Loucy (cell line): ENCODE data around the gene KIAA1328.

ENCODE experiments used
- H2AFZ ChIP-seq: fragments of 200-600 bp; sonication (generic); 2 replicates; pipeline ENCODE4 v1.6.0; 2016; ENCODE audit warnings: antibody characterized with exemption, mild to moderate bottlenecking, low read length, moderate library complexity
- H3F3A ChIP-seq: fragments of 200-600 bp; 2 replicates; pipeline ENCODE4 v1.6.0; 2016; ENCODE audit warnings: antibody characterized with exemption, low read depth, mild to moderate bottlenecking
- H3K27me3 ChIP-seq: fragments of 200-600 bp; sonication (generic); 2 replicates; pipeline ENCODE4 v1.6.1; 2014; ENCODE audit warnings: low read length, mild to moderate bottlenecking; ENCODE audit not compliant: insufficient read depth, poor library complexity, severe bottlenecking
- H3K36me3 ChIP-seq: fragments of 200-600 bp; sonication (generic); 2 replicates; pipeline ENCODE4 v1.6.1; 2016; ENCODE audit warnings: low read length; ENCODE audit not compliant: insufficient read depth
- H3K4me1 ChIP-seq: fragments of 200-600 bp; sonication (generic); 2 replicates; pipeline ENCODE4 v1.5.1; 2014; ENCODE audit warnings: low read length, mild to moderate bottlenecking; ENCODE audit not compliant: insufficient read depth, poor library complexity, severe bottlenecking
- H3K4me2 ChIP-seq: fragments of 200-600 bp; sonication (generic); 2 replicates; pipeline ENCODE4 v1.6.0; 2014; ENCODE audit warnings: antibody characterized with exemption, low read length, low read depth, mild to moderate bottlenecking; ENCODE audit not compliant: poor library complexity, severe bottlenecking
- H3K4me3 ChIP-seq: fragments of 200-600 bp; sonication (generic); 2 replicates; pipeline ENCODE4 v1.5.1; 2014; ENCODE audit warnings: low read length, mild to moderate bottlenecking, mixed read lengths; ENCODE audit not compliant: poor library complexity, severe bottlenecking
- H3K79me2 ChIP-seq: fragments of 200-600 bp; sonication (generic); 2 replicates; pipeline ENCODE4 v1.6.1; 2014; ENCODE audit warnings: low read length; ENCODE audit not compliant: insufficient read depth
- H3K9ac ChIP-seq: fragments of 200-600 bp; sonication (generic); 2 replicates; pipeline ENCODE4 v1.6.0; 2014; ENCODE audit warnings: mild to moderate bottlenecking, low read depth, low read length, moderate library complexity; ENCODE audit not compliant: poor library complexity, severe bottlenecking
- H3K9me2 ChIP-seq: fragments of 200-600 bp; sonication (generic); replicated peaks from 2 replicates; pipeline ENCODE4 v1.6.1; 2016; ENCODE audit warnings: low read depth, low read length, mixed read lengths
- H3K9me3 ChIP-seq: fragments of 200-600 bp; sonication (generic); 2 replicates; pipeline ENCODE4 v1.6.1; 2014; ENCODE audit warnings: mild to moderate bottlenecking, antibody characterized with exemption, low read length, low read depth; ENCODE audit not compliant: insufficient read depth
- H4K20me1 ChIP-seq: fragments of 200-600 bp; sonication (generic); 2 replicates; pipeline ENCODE4 v1.6.0; 2014; ENCODE audit warnings: antibody characterized with exemption, low read length, mild to moderate bottlenecking; ENCODE audit not compliant: insufficient read depth, poor library complexity, severe bottlenecking
- EZH2phosphoT487 ChIP-seq: fragments of 200-600 bp; IDR thresholded peaks from 2 replicates; pipeline ENCODE4 v1.6.1; 2018; ENCODE audit warnings: antibody characterized with exemption, mild to moderate bottlenecking, moderate library complexity, borderline replicate concordance
- TF ChIP-seq, protein P1 (sequence below): fragments of 200-600 bp; sonication (generic); conservative IDR thresholded peaks from 2 replicates; pipeline ENCODE4 v1.5.1; 2014; ENCODE audit warnings: mild to moderate bottlenecking, antibody characterized with exemption, low read length

Gene KIAA1328

GRCh38 chr18:37252854-37253393 is 424.0 kb downstream of the KIAA1328 start:
- Histone ChIP-seq H3F3A (no peaks in the 10 kb centered on the region), H3K4me3 (no peak overlapping the region), H3K4me1 (no peaks in the 10 kb centered on the region), H3K36me3 (no peaks in the 10 kb centered on the region), H3K9me2 (no peaks in the 10 kb centered on the region), H3K9me3 (no peaks in the 10 kb centered on the region), H3K9ac (no peak overlapping the region), H2AFZ (no peak overlapping the region), H3K27me3 (no peaks in the 10 kb centered on the region), H4K20me1 (no peaks in the 10 kb centered on the region), H3K79me2 (no peaks in the 10 kb centered on the region), H3K4me2 (no peak overlapping the region)
- no peak for TF ChIP-seq EZH2phosphoT487
- TF ChIP-seq, protein P1, sequence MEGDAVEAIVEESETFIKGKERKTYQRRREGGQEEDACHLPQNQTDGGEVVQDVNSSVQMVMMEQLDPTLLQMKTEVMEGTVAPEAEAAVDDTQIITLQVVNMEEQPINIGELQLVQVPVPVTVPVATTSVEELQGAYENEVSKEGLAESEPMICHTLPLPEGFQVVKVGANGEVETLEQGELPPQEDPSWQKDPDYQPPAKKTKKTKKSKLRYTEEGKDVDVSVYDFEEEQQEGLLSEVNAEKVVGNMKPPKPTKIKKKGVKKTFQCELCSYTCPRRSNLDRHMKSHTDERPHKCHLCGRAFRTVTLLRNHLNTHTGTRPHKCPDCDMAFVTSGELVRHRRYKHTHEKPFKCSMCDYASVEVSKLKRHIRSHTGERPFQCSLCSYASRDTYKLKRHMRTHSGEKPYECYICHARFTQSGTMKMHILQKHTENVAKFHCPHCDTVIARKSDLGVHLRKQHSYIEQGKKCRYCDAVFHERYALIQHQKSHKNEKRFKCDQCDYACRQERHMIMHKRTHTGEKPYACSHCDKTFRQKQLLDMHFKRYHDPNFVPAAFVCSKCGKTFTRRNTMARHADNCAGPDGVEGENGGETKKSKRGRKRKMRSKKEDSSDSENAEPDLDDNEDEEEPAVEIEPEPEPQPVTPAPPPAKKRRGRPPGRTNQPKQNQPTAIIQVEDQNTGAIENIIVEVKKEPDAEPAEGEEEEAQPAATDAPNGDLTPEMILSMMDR: no peak

- no peaks in the 10 kb centered on the region for H3K79me2 ChIP-seq
- no peaks in the 10 kb centered on the region for H4K20me1 ChIP-seq
- H3K9ac ChIP-seq: no peak overlapping the region
- no peaks in the 10 kb centered on the region for H3K27me3 ChIP-seq
- H3K4me3 ChIP-seq: no peak overlapping the region
- H3K9me2 ChIP-seq: no peaks in the 10 kb centered on the region
- no peaks in the 10 kb centered on the region for H3K36me3 ChIP-seq
- no peaks in the 10 kb centered on the region for H3K4me1 ChIP-seq
- no peaks in the 10 kb centered on the region for H3K9me3 ChIP-seq
- H2AFZ ChIP-seq: no peak overlapping the region
- H3F3A ChIP-seq: no peaks in the 10 kb centered on the region
- H3K4me2 ChIP-seq: no peak overlapping the region
- TF ChIP-seq, protein P1: no peak
- no peak for TF ChIP-seq EZH2phosphoT487
These were observed 424.7 kb downstream of the KIAA1328 start for GRCh38 chr18:37253394-37254235.

DNA sequence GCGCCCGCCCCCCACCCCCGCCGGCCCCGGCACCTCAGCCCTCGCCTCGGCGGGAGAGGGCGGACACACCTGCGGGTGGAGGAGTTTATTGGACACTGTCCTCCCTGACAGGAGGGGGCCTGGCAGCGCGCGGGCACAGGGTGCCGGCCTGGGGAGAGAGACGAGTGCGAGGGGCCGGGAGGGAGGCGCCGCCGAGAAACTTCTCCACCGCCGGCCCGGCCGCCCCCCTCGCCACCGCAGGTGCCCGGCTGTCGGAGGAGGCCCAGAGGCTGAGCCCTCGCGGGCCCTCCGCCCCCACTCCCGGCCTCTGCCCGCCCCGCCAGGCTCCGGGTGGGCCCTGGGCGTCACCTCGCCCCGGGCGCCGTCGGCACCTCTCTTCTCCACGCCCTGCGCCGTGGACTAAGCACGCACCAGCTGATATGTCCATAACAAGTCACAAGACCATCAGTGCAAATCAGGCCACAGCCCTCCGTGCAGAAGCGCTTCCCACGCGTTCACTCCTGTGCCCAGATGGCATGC is 425.4 kb downstream of the KIAA1328 start:
- Histone ChIP-seq H2AFZ (no peak overlapping the region), H3K4me2 (no peak overlapping the region)

More for the DNA sequence above, 425.4 kb downstream of the KIAA1328 start:
- Histone ChIP-seq H3K79me2 (no peaks in the 10 kb centered on the region), H3K27me3 (no peaks in the 10 kb centered on the region), H3K9me2 (no peaks in the 10 kb centered on the region), H3K4me3 (no peak overlapping the region), H3K9ac (no peak overlapping the region), H3F3A (no peaks in the 10 kb centered on the region), H3K9me3 (no peaks in the 10 kb centered on the region), H4K20me1 (no peaks in the 10 kb centered on the region), H3K4me1 (no peaks in the 10 kb centered on the region), H3K36me3 (no peaks in the 10 kb centered on the region)
- TF ChIP-seq, protein P1: no peak
- TF ChIP-seq EZH2phosphoT487: no peak
